ENCODE measurements around the gene TPPP2. TPM values are rescaled to one million over a fixed set of nuclear protein-coding genes. Genes with fewer than 3 reads are reported as not detected.
A peak's percentile ranks its signal among the peaks of the same experiment; 100 is the strongest.

TPPP2 gene
- total RNA-seq, 1 experiment from 2014 or later: not detected

GRCh38 chr14:21016413-21017190, 13.4 kb upstream of the TPPP2 start:
- DNase-seq (ENCODE audit: low read depth): no peak

GRCh38 chr14:21017528-21018245, 12.3 kb upstream of the TPPP2 start:
- no peak for DNase-seq (ENCODE audit: low read depth)

- DNase-seq (ENCODE audit: low read depth): no peak
Observed at GRCh38 chr14:21018286-21018685, 11.7 kb upstream of the TPPP2 start.

- no peak for DNase-seq (ENCODE audit: low read depth)
Observed at GRCh38 chr14:21018781-21019180, 11.2 kb upstream of the TPPP2 start.

- no peak for DNase-seq (ENCODE audit: low read depth)
Observed at GRCh38 chr14:21019366-21019765, 10.7 kb upstream of the TPPP2 start.

- DNase-seq (ENCODE audit: low read depth): no peak
Observed at GRCh38 chr14:21020977-21021545, 9.0 kb upstream of the TPPP2 start.

- DNase-seq (ENCODE audit: low read depth): no peak
Observed at GRCh38 chr14:21022686-21023085, 7.3 kb upstream of the TPPP2 start.

GRCh38 chr14:21023174-21023573, 6.8 kb upstream of the TPPP2 start:
- DNase-seq (ENCODE audit: low read depth): no peak

- no peak for DNase-seq (ENCODE audit: low read depth)
Observed at GRCh38 chr14:21023817-21024584, 6.0 kb upstream of the TPPP2 start.

GRCh38 chr14:21024585-21025370, 5.2 kb upstream of the TPPP2 start, which contains the start of gene NDRG2:
Gene NDRG2, minus strand, starts transcription at chr14:21025061. Its CDS starts 1,746 bp downstream, at chr14:21023315.
- peak; percentile 25 for DNase-seq (ENCODE audit: low read depth)

GRCh38 chr14:21025371-21026273, 4.4 kb upstream of the TPPP2 start:
- no peak for DNase-seq (ENCODE audit: low read depth)

GRCh38 chr14:21026274-21026987, 3.6 kb upstream of the TPPP2 start:
- DNase-seq (ENCODE audit: low read depth): no peak

GRCh38 chr14:21026988-21027315, 3.1 kb upstream of the TPPP2 start:
- no peak for DNase-seq (ENCODE audit: low read depth)

GRCh38 chr14:21030531-21030930, 514 bp downstream of the TPPP2 start:
- DNase-seq (ENCODE audit: low read depth): no peak

GRCh38 chr14:21032326-21033132, 2.5 kb downstream of the TPPP2 start:
- no peak for DNase-seq (ENCODE audit: low read depth)

GRCh38 chr14:21033133-21033698, 3.2 kb downstream of the TPPP2 start:
- no peak for DNase-seq (ENCODE audit: low read depth)

GRCh38 chr14:21034707-21035106, 4.7 kb downstream of the TPPP2 start, which contains the start of gene RNASE13:
Gene RNASE13, minus strand, starts transcription at chr14:21034807. Its CDS starts 519 bp downstream, at chr14:21034288.
- DNase-seq (ENCODE audit: low read depth): no peak

GRCh38 chr14:21036751-21037150, 6.7 kb downstream of the TPPP2 start:
- peak; percentile 25 for DNase-seq (ENCODE audit: low read depth)
